ENCODE results near the gene KPNA2.
A peak's percentile ranks its signal among the peaks of the same experiment; 100 is the strongest.
"Not testable (repeated sequence)": the region's sequence is repeated elsewhere in the genome, so short reads cannot be mapped to it uniquely, and the experiment has no call there.

KPNA2 gene

DNA sequence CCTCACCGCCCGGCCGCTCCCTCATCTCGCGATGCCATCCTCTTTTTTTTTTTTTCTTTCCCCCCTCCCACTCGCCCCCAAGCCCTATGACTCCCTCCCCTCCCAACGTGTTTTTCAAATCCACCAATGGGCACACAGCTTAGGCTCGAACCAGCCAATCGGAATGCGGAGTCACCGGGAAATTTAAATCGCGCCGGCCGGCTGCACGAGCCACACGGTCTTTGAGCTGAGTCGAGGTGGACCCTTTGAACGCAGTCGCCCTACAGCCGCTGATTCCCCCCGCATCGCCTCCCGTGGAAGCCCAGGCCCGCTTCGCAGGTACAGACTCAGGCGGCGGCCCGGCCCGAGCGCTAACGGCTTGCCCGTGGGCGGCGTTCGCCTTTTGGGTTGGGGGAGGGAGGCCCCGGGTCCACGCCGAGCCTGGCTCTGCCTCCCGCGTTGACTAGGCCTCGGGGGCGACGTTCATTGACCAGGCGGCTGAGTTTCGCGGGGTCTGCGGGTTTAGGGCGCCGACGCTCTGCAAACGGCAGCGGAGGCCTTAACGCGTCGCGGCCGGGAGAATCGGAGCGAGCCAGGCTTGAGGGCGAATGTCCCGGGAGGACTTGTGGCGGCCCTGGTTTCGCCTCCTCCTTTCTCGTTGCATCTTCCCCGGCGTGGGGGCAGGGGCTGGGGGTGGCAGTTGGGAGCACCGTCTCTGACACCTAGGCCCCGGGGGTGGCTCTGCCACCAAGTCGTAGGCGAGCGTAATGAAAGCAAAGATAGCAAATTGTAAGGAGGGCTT lies at the start of gene KPNA2:
Gene KPNA2 (plus strand): TSS at position 213 of the 781 bp plus-strand sequence. CDS start 1,398 bp downstream, outside the sequence.
- ATAC-seq (peak; percentile 94), DNase-seq (peak; percentile 90)

DNA sequence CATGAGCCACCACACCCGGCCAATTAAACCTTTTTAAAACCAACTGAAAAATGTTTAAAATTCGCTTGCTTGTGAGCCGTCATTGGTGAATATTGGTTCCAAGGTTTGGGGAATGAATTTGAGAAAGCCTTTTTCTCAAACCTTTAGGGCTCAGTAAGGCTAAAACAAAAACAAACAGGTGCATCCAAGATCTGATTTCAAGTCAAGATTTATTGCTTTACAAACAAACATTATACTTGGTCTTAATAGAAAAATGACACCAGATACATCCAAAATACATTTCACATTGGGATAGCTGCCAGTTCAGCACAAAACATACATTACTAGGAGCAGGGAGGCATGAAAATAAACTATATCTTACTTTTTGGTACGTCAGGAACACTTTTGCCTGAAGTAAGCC lies 44.6 kb upstream of the KPNA2 start:
- DNase-seq (no peak), ATAC-seq (no peak)

DNA sequence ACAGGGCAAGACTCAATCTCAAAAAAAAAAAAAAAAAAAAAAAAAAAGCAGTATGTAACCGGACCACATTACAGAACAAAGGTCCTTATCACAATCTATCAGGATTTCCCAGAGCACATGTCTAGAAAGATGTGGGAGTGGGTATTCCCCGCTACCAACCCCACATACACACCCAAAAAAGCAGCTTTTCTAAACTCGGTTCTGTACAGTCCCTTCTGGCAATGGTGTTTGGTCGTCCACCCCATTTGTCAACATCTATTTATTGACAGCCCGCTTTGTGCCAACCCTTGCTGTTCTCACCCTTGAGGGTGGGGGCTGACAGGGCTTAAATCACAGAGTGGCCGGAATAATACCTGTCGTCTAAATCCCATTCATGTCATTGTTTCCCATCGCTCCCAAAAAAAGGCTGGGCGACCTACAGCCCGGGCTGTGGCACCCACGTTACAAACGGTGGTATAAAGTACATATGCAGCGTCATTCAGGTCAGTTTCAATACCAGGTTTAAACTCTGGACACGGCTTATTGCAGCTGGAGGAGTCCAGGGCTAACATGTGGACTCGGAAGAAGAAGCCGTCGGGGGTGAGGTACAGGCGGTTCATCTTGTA lies 42.9 kb upstream of the KPNA2 start:
- ATAC-seq (no peak), DNase-seq (peak; percentile 13)

DNA sequence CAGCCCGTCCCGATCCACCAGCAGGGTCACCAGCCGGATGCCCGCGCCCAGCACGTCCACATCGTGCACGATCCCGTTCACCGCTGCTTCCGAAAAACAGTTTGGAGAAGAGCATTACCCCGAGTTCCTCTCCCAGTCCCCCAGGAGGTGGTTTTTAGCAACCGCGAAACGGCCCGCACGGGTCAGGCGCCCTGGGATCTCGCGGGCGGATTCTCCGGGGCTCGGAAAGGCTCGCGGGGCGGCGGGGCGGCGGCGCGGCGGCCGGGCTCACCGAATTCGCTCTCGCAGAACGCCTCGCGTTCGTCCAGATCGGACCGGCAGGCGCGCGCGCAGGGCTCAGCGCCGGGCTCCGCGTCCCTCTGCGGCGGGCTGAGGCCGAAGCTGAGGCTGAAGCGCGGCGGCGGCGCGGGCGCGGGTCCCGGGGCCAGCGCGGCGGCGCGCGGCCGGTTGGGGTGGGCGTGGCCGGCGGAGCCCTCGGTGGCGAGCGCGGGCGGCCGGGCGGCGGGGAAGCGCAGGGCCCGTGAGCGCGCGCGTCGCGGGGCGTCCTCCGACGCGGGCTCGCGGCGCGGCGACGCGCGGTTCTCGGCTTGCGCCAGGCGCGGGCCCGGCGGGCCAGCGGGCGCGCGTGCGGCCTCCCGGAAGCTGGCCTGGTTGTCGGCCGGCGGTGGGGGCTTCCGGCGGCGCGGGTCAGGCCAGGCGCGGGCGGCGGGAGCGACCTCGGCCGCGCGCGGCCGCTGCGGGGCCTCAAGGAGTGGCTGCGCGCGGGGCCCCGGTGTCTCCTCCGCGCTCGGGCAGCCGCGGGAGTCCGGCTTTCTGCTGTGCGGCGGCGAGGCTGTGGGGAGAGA lies 42.2 kb upstream of the KPNA2 start:
- ATAC-seq (peak; percentile 77), DNase-seq (peak; percentile 84)

DNA sequence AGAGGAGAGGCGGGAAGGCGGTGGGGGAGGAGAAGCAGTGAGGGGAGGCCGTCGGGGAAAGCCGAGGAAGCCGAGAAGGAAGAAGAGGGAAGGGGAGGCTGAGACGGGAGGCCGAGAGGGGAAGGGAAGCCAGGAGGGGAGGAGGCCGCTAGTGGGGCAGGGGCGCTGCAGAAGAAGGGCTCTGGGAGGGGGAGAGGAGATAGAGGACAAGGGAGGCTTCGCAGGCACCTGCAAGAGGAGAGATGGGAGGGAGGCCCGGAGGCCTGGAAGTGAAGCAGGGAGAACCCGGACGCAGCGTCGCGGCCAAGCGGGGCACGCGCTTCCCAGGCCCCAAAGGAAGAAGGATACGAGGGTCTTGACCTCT lies 41.6 kb upstream of the KPNA2 start:
- ATAC-seq (no peak), DNase-seq (no peak)

DNA sequence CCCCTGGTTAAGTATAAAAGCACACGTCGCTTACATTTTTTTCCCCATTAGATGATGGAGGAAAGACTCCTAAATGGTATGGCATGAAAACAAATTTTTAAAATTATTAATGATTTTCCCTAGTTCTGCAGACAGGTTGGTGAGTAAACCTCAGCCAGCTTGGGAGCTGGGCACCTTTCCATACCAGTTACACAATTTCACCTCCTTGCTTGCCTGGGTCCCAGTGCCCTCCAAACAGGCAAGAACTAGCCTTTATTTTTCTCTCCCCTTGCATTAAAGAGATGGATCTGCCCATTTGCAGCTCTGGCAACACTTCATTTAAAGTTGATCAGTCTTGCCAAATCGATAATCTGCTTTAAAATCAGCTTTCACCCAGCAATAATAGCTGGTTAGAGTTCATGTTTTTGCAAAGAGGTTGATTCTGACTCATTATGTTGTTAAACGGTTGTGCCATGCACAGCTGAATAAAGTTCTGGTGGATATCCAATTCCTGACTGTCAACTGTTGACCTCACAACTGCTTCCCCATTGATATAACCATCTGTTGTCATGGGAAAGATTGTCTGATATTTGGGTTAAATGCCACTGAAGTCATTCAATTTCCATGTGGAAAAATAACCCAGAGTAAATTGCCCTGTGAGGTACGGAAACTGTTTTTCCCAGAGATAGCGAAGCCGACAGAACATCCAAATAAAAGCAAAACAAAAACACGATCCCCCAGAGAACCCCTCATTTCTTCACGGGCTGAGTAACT lies 40.5 kb upstream of the KPNA2 start:
- ATAC-seq (no peak), DNase-seq (no peak)

DNA sequence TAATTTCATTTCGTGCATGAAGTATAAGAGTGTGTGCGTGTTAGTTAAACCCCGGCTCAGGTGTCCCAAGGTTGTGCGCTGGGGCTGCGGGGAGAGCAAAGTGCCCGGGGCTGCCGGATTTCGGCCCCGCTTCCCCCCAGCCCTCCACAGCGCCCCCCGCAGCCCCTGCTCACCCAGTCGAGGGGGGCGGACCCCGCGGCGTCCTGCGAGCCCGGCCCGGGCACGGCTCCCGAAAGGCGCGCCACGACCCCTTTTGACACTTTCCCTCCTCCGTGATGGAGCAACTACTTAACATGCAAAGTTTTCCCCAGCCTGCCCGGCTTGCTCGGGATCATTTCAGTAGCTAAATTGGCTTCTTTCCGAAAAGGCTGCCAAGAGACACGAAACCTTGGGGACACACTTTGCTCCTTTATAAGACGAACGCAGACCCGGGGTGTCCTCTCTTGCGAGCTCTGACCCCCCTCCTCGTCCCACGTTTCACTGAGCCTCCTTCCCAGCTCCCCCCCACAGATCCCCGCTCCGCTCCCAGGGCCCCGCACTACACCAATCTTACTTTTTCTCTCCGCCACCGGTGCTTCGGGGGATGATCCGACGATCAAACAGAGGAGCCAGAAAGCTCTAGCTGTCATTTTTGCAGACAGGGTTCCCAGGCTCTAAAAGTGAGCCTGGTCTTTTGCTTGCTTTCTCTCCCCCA lies 39.8 kb upstream of the KPNA2 start:
- peak; percentile 49 for DNase-seq
- ATAC-seq: peak; percentile 5

DNA sequence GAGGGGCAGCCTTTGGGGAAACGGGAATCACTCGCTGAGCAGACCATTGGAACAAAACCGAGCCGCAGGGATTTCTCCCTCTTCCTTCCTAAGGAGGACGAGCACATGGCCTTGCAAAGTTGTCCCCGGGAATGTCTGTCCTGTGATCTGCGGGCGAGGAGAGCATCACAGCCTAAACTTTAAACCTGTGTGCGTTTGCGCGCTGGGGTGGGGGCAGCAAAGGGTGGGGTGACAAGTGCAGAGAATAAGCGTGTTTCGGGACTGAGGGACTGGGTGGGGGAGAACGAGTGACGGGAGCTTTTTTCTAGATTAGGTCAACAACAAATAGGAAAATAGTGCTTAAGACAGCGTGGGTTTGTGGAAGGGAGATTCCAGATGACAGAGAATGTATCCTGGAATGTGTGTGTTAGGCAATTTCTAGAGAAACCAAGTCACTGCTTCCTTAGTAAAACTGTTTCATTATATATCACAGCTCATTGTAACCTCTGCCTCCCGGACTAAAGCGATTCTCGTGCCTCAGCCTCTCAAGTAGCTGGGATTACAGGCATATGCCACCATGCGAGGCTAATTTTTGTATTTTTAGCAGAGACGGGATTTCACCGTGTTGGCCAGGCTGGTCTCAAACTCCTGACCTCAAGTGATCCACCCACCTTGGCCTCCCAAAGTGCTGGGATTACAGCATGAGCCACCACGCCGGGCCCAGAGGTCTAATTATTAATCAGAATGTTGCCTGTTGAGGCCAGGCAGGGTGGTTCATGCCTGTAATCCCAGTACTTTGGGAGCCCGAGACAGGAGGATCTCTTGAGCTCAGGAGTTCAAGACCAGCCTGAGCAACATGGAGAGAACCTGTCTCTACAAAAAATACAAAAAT lies 39.0 kb upstream of the KPNA2 start, which contains the start of gene C17orf58:
Gene C17orf58 (minus strand): TSS at position 169 of the 871 bp plus-strand sequence. CDS start 271 bp downstream, outside the sequence.
- peak; percentile 37 for DNase-seq
- ATAC-seq: peak; percentile 14

DNA sequence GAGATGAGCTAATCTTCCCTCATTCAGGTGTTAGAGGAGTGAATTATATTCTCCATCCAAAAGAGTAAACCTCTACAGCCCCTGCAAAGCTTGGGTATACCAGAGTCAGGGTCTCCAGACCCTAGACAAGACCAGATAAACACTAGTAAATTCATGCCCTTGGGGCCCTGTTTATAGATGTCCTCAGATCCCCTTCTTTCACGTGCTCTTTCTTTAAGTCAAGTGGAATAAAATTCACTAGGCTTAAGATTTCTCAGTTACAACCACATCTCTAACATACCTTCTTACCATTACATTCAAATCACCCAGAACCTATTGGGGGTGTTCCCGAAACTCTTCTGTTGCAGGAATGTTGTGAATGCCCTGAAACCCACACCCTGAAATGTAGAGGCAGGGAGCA lies 37.1 kb upstream of the KPNA2 start:
- DNase-seq (no peak), ATAC-seq (no peak)

DNA sequence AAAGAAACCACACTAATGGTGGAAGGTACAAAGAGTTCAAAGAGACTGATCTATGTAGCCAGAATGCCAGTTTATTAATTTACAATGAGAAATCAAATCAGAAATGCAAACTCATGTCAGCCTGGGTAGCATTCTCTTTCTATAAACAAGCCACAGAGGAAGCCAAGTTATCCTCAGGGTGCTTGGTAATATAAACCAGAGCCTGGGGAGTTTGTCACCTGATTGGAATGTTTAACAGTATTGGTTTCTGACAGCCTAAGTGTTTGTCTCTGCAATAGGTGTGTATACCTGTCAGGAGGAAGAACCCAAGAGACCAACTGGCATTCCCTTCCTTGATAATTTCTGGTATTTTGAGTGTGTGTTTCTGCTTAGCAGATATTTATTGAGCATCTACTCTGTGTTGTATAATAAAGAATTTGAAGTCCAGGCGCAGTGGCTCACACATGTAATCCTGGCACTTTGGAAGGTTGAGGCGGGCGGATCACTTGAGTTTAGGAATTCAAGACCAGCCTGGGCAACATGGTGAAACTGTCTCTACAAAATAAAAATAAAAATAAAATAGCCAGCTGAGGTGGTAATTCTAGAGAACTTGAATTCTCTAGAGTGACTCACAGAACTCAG lies 36.1 kb upstream of the KPNA2 start:
- no peak for ATAC-seq
- no peak for DNase-seq

DNA sequence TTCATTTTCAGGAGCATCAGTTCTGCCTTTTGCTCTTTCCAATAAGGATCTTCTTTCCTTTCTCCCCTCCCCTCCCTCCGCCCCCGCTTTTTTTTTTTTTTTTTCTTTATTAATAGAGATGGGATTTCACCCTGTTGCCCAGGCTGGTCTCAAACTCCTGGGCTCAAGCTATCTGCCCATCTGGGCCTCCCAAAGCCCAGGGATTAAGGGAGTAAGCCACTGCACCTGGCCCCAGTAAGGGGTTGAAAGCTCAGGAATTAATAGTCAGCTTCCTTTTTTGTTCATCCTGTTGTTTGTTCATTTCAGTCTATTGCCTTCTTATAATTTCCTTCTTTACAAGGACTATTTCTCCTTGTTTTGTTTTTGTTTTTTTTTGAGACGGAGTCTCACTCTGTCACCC lies 31.3 kb upstream of the KPNA2 start:
- ATAC-seq (no peak), DNase-seq (no peak)

DNA sequence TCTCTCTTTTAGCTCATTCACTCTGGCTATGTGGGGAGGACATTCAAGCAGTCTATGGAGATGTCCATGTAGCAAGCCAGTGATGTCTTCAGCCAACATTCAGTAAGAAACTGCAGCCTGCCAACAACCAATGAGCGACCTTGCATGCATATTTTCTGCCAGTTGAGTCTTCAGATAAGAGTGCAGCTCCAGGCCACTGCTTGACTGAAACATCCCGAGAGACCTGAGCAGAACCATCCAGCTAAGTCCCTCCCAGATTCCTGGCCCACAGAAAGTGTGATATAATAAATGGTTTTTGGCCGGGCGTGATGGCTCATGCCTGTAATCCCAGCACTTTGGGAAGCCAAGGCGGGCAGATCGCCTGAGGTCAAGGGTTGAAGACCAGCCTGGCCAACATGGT lies 28.7 kb upstream of the KPNA2 start:
- ATAC-seq: no peak
- DNase-seq: no peak

DNA sequence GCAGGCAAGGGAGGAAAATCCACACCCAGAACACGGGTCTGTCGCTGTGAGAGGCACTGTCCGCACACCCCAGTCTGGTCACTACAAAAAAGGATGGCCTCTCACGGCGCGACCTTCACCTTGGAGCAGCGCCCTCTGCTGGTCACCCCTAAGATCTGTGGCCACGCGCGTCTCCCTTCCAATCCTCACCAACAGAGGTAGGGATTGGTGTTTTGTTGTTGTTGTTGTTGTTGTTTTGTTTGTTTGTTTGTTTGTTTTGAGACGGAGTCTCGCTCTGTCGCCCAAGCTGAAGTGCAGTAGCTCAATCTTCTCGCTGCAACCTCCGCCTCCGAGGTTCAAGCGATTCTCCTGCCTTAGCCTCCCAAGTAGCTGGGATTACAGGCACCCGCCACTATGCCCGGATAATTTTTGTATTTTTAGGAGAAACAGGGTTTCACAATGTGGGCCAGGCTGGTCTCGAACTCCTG lies 24.3 kb upstream of the KPNA2 start:
- ATAC-seq: peak; percentile 71
- DNase-seq: peak; percentile 81

DNA sequence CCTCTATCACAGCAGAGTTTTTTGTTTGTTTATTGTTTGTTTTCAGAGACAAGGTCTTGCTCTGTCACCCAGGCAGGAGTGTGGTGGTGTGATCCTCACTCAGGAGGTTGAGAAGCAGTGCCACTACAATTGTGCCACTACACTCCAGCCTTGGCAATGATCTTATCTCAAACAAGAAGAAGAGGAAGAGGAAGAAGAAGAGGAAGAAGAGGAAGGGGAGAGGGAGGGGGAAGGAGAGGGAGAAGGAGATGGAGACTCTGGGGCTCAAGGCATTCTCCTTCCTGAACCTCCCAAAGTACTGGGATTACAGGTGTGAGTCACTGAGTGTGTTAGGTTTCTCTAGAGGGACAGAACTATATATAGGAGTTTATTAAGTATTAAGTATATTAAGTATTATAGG lies 22.1 kb upstream of the KPNA2 start:
- DNase-seq: no peak
- ATAC-seq: no peak

DNA sequence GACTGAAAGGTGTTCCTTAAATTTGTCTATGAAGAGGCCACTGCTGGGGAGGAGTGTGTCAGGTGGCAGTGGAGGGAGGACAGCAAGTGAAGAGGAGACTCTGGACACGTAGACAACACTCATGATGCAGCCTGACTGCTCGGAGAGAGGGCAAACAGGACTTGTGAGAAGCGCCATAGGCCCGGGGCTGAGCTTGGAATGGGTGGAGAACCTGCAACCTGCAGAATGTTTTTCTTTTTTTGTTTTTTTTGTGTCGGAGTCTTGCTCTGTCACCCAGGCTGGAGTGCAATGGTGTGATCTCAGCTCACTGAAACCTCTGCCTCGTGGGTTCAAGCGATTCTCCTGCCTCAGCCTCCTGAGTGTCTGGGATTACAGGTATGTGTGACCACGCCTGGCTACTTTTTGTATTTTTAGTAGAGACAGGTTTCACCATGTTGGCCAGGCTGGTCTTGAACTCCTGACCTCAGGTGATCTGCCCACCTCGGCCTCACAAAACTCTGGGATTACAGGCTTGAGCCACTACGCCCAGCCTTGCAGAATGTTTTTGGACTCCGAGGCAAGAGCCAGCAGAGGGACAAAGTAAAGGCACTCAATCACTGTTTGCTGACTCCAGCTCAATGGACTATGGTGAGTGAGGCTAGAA lies 20.3 kb upstream of the KPNA2 start:
- ATAC-seq (no peak), DNase-seq (no peak)

DNA sequence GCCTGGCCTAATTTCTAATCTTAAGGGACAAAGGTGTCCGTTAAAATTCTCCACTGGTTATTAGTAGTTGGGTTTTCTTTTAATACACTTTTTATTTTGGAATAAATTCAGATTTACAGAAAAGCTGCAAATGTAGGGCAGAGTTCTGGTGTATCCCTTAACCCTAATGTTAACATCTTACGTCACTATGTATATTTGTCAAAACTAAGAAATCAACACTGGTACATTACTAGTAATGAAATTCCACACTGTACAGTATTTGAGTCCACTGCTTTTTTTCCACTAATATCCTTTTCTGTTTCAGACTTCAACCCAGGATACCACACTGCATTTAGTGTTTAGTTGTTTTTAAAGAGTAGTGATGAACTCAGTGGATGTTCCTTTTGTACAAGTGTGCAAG lies 18.7 kb upstream of the KPNA2 start:
- no peak for DNase-seq
- no peak for ATAC-seq

DNA sequence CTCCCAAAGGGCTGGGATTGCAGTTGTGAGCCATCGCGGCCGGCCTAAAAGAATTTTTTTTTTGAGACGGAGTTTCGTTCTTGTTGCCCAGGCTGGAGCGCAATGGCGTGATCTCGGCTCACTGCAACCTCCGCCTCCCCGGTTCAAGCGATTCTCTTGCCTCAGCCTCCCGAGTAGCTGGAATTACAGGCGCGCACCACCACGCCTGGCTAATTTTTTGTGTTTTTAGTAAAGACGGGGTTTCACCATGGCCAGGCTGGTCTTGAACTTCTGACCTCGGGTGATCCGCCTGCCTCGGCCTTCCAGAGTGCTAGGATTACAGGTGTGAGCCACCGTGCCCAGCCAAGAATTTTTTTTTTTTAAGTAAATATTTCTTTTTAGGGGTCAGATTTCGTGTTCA lies 17.0 kb upstream of the KPNA2 start:
- ATAC-seq, DNase-seq: not testable (repeated sequence)

DNA sequence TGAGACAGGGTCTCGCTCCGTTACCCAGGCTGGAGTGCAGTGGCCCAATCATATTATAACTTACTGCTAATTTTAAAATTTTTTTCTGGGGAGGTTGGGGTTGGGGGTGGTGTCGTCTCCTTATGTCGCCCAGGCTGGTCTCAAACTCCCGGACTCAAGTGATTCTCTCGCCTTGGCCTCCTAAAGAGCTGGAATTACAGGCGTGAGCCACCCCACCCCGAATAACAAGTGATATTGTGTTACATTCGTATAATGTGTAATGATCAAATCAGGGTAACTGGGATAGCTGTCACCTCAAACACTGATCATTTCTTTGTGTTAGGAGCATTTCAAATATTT lies 16.2 kb upstream of the KPNA2 start:
- ATAC-seq (no peak), DNase-seq (no peak)

DNA sequence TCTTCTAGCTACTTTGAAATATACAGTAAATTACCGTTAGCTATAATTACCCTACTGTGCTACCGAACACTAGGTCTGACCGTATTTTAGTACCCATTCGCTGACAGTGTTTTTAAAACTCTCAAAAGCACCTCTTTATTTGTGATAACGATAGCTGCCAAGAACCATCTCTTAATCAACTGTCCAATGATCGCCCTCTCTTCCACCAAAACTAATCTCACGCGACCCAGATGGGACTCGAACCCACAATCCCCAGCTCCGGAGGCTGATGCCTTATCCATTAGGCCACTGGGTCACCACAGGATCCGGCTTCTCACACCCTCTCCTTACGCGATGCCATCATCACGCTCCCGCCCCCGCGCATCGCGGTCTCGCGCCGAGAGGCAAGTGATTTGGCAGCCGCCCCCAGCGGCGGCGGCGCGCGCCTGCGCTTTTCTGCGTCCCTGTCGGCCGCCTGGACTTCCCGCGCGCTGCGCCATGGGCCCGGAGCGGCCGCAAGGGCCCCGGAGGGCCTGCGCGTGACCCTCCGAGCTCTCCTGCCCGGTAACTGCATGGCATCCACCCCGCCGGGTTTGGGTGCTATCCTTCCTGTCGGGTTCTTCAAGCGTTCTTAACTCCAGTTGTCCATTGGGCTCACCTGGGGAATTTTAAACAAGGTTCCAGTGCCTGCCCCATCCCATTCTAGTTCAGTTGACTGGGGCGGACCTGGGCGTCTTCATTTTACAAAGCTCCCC lies 15.7 kb upstream of the KPNA2 start:
- ATAC-seq (peak; percentile 93), DNase-seq (peak; percentile 98)

All from stimulated activated naive CD8-positive, alpha-beta T cell treated with anti-CD3 and anti-CD28 coated beads, Interleukin-15, Interleukin-2, amounts not matched to agents 100 U/mL and 50 U/mL, for 24 hours (primary cell).